Renal cortical epithelial cell (primary cell): Measurements from ENCODE around the gene INO80E. TPM values are rescaled to one million over a fixed set of nuclear protein-coding genes. Genes with fewer than 3 reads are reported as not detected.
"Not testable (repeated sequence)": the region's sequence is repeated elsewhere in the genome, so short reads cannot be mapped to it uniquely, and the experiment has no call there.

ENCODE experiments used
- DNase-seq: peaks from one replicate; pipeline ENCODE4 v3.0.0-alpha.2; 2011; ENCODE audit warnings: low read depth
- total RNA-seq: library from RNA; depleted of rRNA; stranded (reverse); fragments of >200 nt; gene quantifications from 2 replicates; pipeline ENCODE4 v1.2.3, GENCODE V29; 2014

The INO80E gene
- total RNA-seq, 1 donor from 2014 or later: 27.7 TPM

GRCh38 chr16:30030841-30031413, 34.9 kb downstream of the INO80E start, which contains the start of gene TLCD3B:
TSS of gene TLCD3B (minus strand) at chr16:30031271. CDS start at chr16:30030527, 744 bp downstream.
- DNase-seq: no peak

GRCh38 chr16:30031477-30031918, 35.5 kb downstream of the INO80E start:
- no peak for DNase-seq

GRCh38 chr16:30032083-30032819, 36.2 kb downstream of the INO80E start:
- peak; percentile 66 for DNase-seq

GRCh38 chr16:30033270-30033669, 37.2 kb downstream of the INO80E start:
- DNase-seq: peak; percentile 65

- DNase-seq: no peak
Measured at GRCh38 chr16:30040221-30040620, 44.2 kb downstream of the INO80E start.

GRCh38 chr16:30040690-30041089, 44.6 kb downstream of the INO80E start:
- not testable (repeated sequence) for DNase-seq

GRCh38 chr16:30041841-30042240, 45.8 kb downstream of the INO80E start:
- DNase-seq: peak; percentile 30

- no peak for DNase-seq
Measured at GRCh38 chr16:30046178-30046577, 50.1 kb downstream of the INO80E start.

- no peak for DNase-seq
Measured at GRCh38 chr16:30046588-30046987, 50.5 kb downstream of the INO80E start.

- DNase-seq: peak; percentile 46
Measured at GRCh38 chr16:30049871-30050270, 53.8 kb downstream of the INO80E start.

- peak; percentile 21 for DNase-seq
Measured at GRCh38 chr16:30051518-30051917, 55.5 kb downstream of the INO80E start.

- peak; percentile 71 for DNase-seq
Measured at GRCh38 chr16:30052671-30053372, 56.8 kb downstream of the INO80E start.

- DNase-seq: no peak
Measured at GRCh38 chr16:30053376-30054015, 57.5 kb downstream of the INO80E start.

- DNase-seq: no peak
Measured at GRCh38 chr16:30054451-30054850, 58.4 kb downstream of the INO80E start.

GRCh38 chr16:30054959-30055553, 59.0 kb downstream of the INO80E start:
- peak; percentile 64 for DNase-seq

Other genes starting within 250 kb of the INO80E start
- not detected in 2 replicates for gene ZG16, start 218.0 kb upstream of the INO80E start, total RNA-seq
- gene KIF22, start 205.5 kb upstream of the INO80E start, total RNA-seq: 14.0 and 29.5 TPM in 2 replicates
- gene MAZ, start 189.7 kb upstream of the INO80E start, total RNA-seq: 159 and 161 TPM in 2 replicates
- 0.25 and 0.35 TPM in 2 replicates for gene PRRT2, start 184.0 kb upstream of the INO80E start, total RNA-seq
- 17.7 and 19.6 TPM in 2 replicates for gene PAGR1, start 180.1 kb upstream of the INO80E start, total RNA-seq
- 431 and 491 TPM in 2 replicates for gene MVP, start 175.8 kb upstream of the INO80E start, total RNA-seq
- 69.1 and 114 TPM in 2 replicates for gene CDIPT, start 133.0 kb upstream of the INO80E start, total RNA-seq
- gene SEZ6L2, start 96.7 kb upstream of the INO80E start, total RNA-seq: 9.2 and 45.7 TPM in 2 replicates
- 15.8 and 33.3 TPM in 2 replicates for gene ASPHD1, start 95.8 kb upstream of the INO80E start, total RNA-seq
- 12.5 and 13.2 TPM in 2 replicates for gene KCTD13, start 70.0 kb upstream of the INO80E start, total RNA-seq
- 48.9 and 112 TPM in 2 replicates for gene TMEM219, start 34.2 kb upstream of the INO80E start, total RNA-seq
- 52.4 and 80.9 TPM in 2 replicates for gene TAOK2, start 22.4 kb upstream of the INO80E start, total RNA-seq
- 7.8 and 8.2 TPM in 2 replicates for gene HIRIP3, start 624 bp upstream of the INO80E start, total RNA-seq
- 0.80 TPM in 1 of 2 replicates, not detected in the other for gene DOC2A, start 14.8 kb downstream of the INO80E start, total RNA-seq
- not detected in 2 replicates for gene C16orf92, start 27.0 kb downstream of the INO80E start, total RNA-seq
- 0.15 TPM in 1 of 2 replicates, not detected in the other for gene TLCD3B, start 35.0 kb downstream of the INO80E start, total RNA-seq
- gene ALDOA, start 69.5 kb downstream of the INO80E start, total RNA-seq: 525 and 1,258 TPM in 2 replicates
- 154 and 293 TPM in 2 replicates for gene PPP4C, start 79.8 kb downstream of the INO80E start, total RNA-seq
- gene TBX6, start 95.7 kb downstream of the INO80E start, total RNA-seq: 0.15 TPM in 1 of 2 replicates, not detected in the other
- gene YPEL3, start 100.0 kb downstream of the INO80E start, total RNA-seq: 7.6 and 12.9 TPM in 2 replicates
- gene GDPD3, start 117.3 kb downstream of the INO80E start, total RNA-seq: 0.15 TPM in 1 of 2 replicates, not detected in the other
- gene MAPK3, start 127.0 kb downstream of the INO80E start, total RNA-seq: 11.6 and 11.9 TPM in 2 replicates
- 0.85 and 8.3 TPM in 2 replicates for gene CORO1A, start 187.4 kb downstream of the INO80E start, total RNA-seq
- gene BOLA2B, start 197.4 kb downstream of the INO80E start, total RNA-seq: 77.7 and 299 TPM in 2 replicates
- 8.1 and 24.5 TPM in 2 replicates for gene SLX1A, start 197.6 kb downstream of the INO80E start, total RNA-seq
- gene SULT1A3, start 203.0 kb downstream of the INO80E start, total RNA-seq: 0.35 and 1.9 TPM in 2 replicates